Loucy (cell line): ENCODE measurements around the gene EPHA2.

Source experiments
- H2AFZ ChIP-seq: fragments of 200-600 bp; sonication (generic); 2 replicates; pipeline ENCODE4 v1.6.0; 2016; ENCODE audit warnings: antibody characterized with exemption, mild to moderate bottlenecking, low read length, moderate library complexity
- H3F3A ChIP-seq: fragments of 200-600 bp; 2 replicates; pipeline ENCODE4 v1.6.0; 2016; ENCODE audit warnings: antibody characterized with exemption, low read depth, mild to moderate bottlenecking
- H3K27me3 ChIP-seq: fragments of 200-600 bp; sonication (generic); 2 replicates; pipeline ENCODE4 v1.6.1; 2014; ENCODE audit warnings: low read length, mild to moderate bottlenecking; ENCODE audit not compliant: insufficient read depth, poor library complexity, severe bottlenecking
- H3K36me3 ChIP-seq: fragments of 200-600 bp; sonication (generic); 2 replicates; pipeline ENCODE4 v1.6.1; 2016; ENCODE audit warnings: low read length; ENCODE audit not compliant: insufficient read depth
- H3K4me1 ChIP-seq: fragments of 200-600 bp; sonication (generic); 2 replicates; pipeline ENCODE4 v1.5.1; 2014; ENCODE audit warnings: low read length, mild to moderate bottlenecking; ENCODE audit not compliant: insufficient read depth, poor library complexity, severe bottlenecking
- H3K4me2 ChIP-seq: fragments of 200-600 bp; sonication (generic); 2 replicates; pipeline ENCODE4 v1.6.0; 2014; ENCODE audit warnings: antibody characterized with exemption, low read length, low read depth, mild to moderate bottlenecking; ENCODE audit not compliant: poor library complexity, severe bottlenecking
- H3K4me3 ChIP-seq: fragments of 200-600 bp; sonication (generic); 2 replicates; pipeline ENCODE4 v1.5.1; 2014; ENCODE audit warnings: low read length, mild to moderate bottlenecking, mixed read lengths; ENCODE audit not compliant: poor library complexity, severe bottlenecking
- H3K79me2 ChIP-seq: fragments of 200-600 bp; sonication (generic); 2 replicates; pipeline ENCODE4 v1.6.1; 2014; ENCODE audit warnings: low read length; ENCODE audit not compliant: insufficient read depth
- H3K9ac ChIP-seq: fragments of 200-600 bp; sonication (generic); 2 replicates; pipeline ENCODE4 v1.6.0; 2014; ENCODE audit warnings: mild to moderate bottlenecking, low read depth, low read length, moderate library complexity; ENCODE audit not compliant: poor library complexity, severe bottlenecking
- H3K9me2 ChIP-seq: fragments of 200-600 bp; sonication (generic); replicated peaks from 2 replicates; pipeline ENCODE4 v1.6.1; 2016; ENCODE audit warnings: low read depth, low read length, mixed read lengths
- H3K9me3 ChIP-seq: fragments of 200-600 bp; sonication (generic); 2 replicates; pipeline ENCODE4 v1.6.1; 2014; ENCODE audit warnings: mild to moderate bottlenecking, antibody characterized with exemption, low read length, low read depth; ENCODE audit not compliant: insufficient read depth
- H4K20me1 ChIP-seq: fragments of 200-600 bp; sonication (generic); 2 replicates; pipeline ENCODE4 v1.6.0; 2014; ENCODE audit warnings: antibody characterized with exemption, low read length, mild to moderate bottlenecking; ENCODE audit not compliant: insufficient read depth, poor library complexity, severe bottlenecking
- CTCF ChIP-seq: fragments of 200-600 bp; sonication (generic); conservative IDR thresholded peaks from 2 replicates; pipeline ENCODE4 v1.5.1; 2014; ENCODE audit warnings: mild to moderate bottlenecking, antibody characterized with exemption, low read length
- EZH2phosphoT487 ChIP-seq: fragments of 200-600 bp; IDR thresholded peaks from 2 replicates; pipeline ENCODE4 v1.6.1; 2018; ENCODE audit warnings: antibody characterized with exemption, mild to moderate bottlenecking, moderate library complexity, borderline replicate concordance

EPHA2 gene

GRCh38 chr1:16152481-16153087, 3.3 kb downstream of the EPHA2 start:
- peak overlapping the region; percentile 49 for H3K9ac ChIP-seq
- TF ChIP-seq CTCF: no peak
- TF ChIP-seq EZH2phosphoT487: no peak
- peaks cover 23% of the 10 kb centered on the region for H3K4me1 ChIP-seq

GRCh38 chr1:16151995-16152384, 3.9 kb downstream of the EPHA2 start:
- Histone ChIP-seq H3K79me2 (no peaks in the 10 kb centered on the region), H2AFZ (no peak overlapping the region), H3K9ac (peak overlapping the region; percentile 58), H3K4me2 (no peak overlapping the region), H3K4me1 (peaks cover 22% of the 10 kb centered on the region), H3F3A (no peaks in the 10 kb centered on the region), H3K9me3 (no peaks in the 10 kb centered on the region), H3K9me2 (no peaks in the 10 kb centered on the region), H3K27me3 (no peaks in the 10 kb centered on the region), H3K4me3 (no peak overlapping the region), H4K20me1 (no peaks in the 10 kb centered on the region), H3K36me3 (no peaks in the 10 kb centered on the region)
- no peak for TF ChIP-seq CTCF
- TF ChIP-seq EZH2phosphoT487: no peak

More at GRCh38 chr1:16152481-16153087, 3.3 kb downstream of the EPHA2 start:
- H4K20me1 ChIP-seq: no peaks in the 10 kb centered on the region
- H3K9me2 ChIP-seq: no peaks in the 10 kb centered on the region
- H3K4me2 ChIP-seq: no peak overlapping the region
- H3K4me3 ChIP-seq: no peak overlapping the region
- no peaks in the 10 kb centered on the region for H3F3A ChIP-seq
- H3K36me3 ChIP-seq: no peaks in the 10 kb centered on the region
- H3K9me3 ChIP-seq: no peaks in the 10 kb centered on the region
- no peak overlapping the region for H2AFZ ChIP-seq
- H3K79me2 ChIP-seq: no peaks in the 10 kb centered on the region
- no peaks in the 10 kb centered on the region for H3K27me3 ChIP-seq

- Histone ChIP-seq H3K4me2 (peak overlapping the region; percentile 47), H3K79me2 (no peaks in the 10 kb centered on the region)
Measured at GRCh38 chr1:16151196-16151994, 4.5 kb downstream of the EPHA2 start.

More at GRCh38 chr1:16151196-16151994, 4.5 kb downstream of the EPHA2 start:
- Histone ChIP-seq H3K9me2 (no peaks in the 10 kb centered on the region), H3K9ac (peak overlapping the region; percentile 58), H3F3A (no peaks in the 10 kb centered on the region), H3K4me3 (no peak overlapping the region), H4K20me1 (no peaks in the 10 kb centered on the region), H3K36me3 (no peaks in the 10 kb centered on the region), H3K4me1 (peaks cover 22% of the 10 kb centered on the region), H2AFZ (no peak overlapping the region), H3K27me3 (no peaks in the 10 kb centered on the region), H3K9me3 (no peaks in the 10 kb centered on the region)
- TF ChIP-seq CTCF (peak; percentile 44), EZH2phosphoT487 (no peak)
